Frontal cortex (tissue), 4 donors: ENCODE measurements around the gene AMACR. TPM values are rescaled to one million over a fixed set of nuclear protein-coding genes. Genes with fewer than 3 reads are reported as not detected.

Experiments
- DNase-seq, 2 donors: peaks; one replicate each; pipeline ENCODE4 v3.0.0; 2012; ENCODE audit warnings: low spot score in 2 of 2
- FAIRE-seq: peaks from 2 replicates; lab custom pipeline; 2012; peaks lifted over from hg19 to GRCh38; lab: Jason Lieb, UNC
- small RNA-seq: library from RNA; depleted of rRNA; stranded (forward); fragments of <200 nt; gene quantifications from one replicate; pipeline ENCODE3, GENCODE V24; 2014
- total RNA-seq: library from RNA; depleted of rRNA; stranded (reverse); fragments of >200 nt; gene quantifications from one replicate; pipeline ENCODE4 v1.2.3, GENCODE V29; 2014
- donor health status: control.
- donor health status: control.
- donor health status: control.

The AMACR gene
- total RNA-seq, 1 donor from 2014 or later, result 9.8 TPM

- no peak for FAIRE-seq
- no peak for DNase-seq
Observed at GRCh38 chr5:33936381-33937016, 71.4 kb downstream of the AMACR start, which contains the start of gene RXFP3. Gene RXFP3 (plus strand): TSS chr5:33936386. CDS start chr5:33936741, 355 bp downstream.

Small RNA genes lying within 50 kb of the gene (small RNA-seq; reads per million reads assigned to genes)
- gene AC139783.1, result not detected

Other genes with a start within 250 kb of the AMACR start
- 1.2 TPM for gene ADAMTS12, start 116.1 kb downstream of the AMACR start, total RNA-seq
- 0.41 TPM for gene RXFP3, start 71.7 kb downstream of the AMACR start, total RNA-seq
- 0.41 TPM for gene SLC45A2, start 23.4 kb downstream of the AMACR start, total RNA-seq
- gene C1QTNF3, start 35.2 kb upstream of the AMACR start, total RNA-seq, result 12.6 TPM